IMR-90 (cell line): ENCODE measurements around the gene MAEL.

Experiments
- CTCF ChIP-seq: conservative IDR thresholded peaks from 2 replicates; pipeline ENCODE4 v1.5.1; 2012; ENCODE audit warnings: mild to moderate bottlenecking, low read depth, low read length, improper control_type of control experiment
- ELK1 ChIP-seq: fragments of 150-350 bp; IDR thresholded peaks from 2 replicates; pipeline ENCODE4 v1.6.1; 2016; ENCODE audit warnings: low read depth, mild to moderate bottlenecking, low read length, moderate library complexity, borderline replicate concordance
- FOS ChIP-seq: fragments of 150-350 bp; IDR thresholded peaks from 2 replicates; pipeline ENCODE4 v1.6.1; 2016; ENCODE audit warnings: low read depth, low read length
- MXI1 ChIP-seq: IDR thresholded peaks from 2 replicates; pipeline ENCODE4 v1.6.1; 2012; ENCODE audit warnings: low read depth, mild to moderate bottlenecking, low read length, moderate library complexity, borderline replicate concordance
- POLR2A ChIP-seq: IDR thresholded peaks from 2 replicates; pipeline ENCODE4 v1.6.1; 2012; ENCODE audit warnings: mild to moderate bottlenecking, low read depth, low read length
- RCOR1 ChIP-seq: IDR thresholded peaks from 2 replicates; pipeline ENCODE4 v1.6.1; 2012; ENCODE audit warnings: mild to moderate bottlenecking, low read length, improper control_type of control experiment; ENCODE audit not compliant: insufficient replicate concordance
- RFX5 ChIP-seq: IDR thresholded peaks from 2 replicates; pipeline ENCODE4 v1.8.0; 2012; ENCODE audit warnings: low read depth, mild to moderate bottlenecking, low read length, moderate library complexity
- SMC3 ChIP-seq: fragments of 150-350 bp; IDR thresholded peaks from 2 replicates; pipeline ENCODE4 v1.6.1; 2016; ENCODE audit warnings: low read depth, mild to moderate bottlenecking, antibody characterized with exemption, low read length, moderate library complexity

GRCh38 chr1:167051907-167052306 is 62.8 kb downstream of the MAEL start:
- TF ChIP-seq MXI1 (no peak), CTCF (no peak), ELK1 (no peak), RCOR1 (no peak), POLR2A (no peak), RFX5 (no peak), SMC3 (no peak), FOS (no peak)
